H1 (cell line): ENCODE results near the gene SPTAN1. TPM values are rescaled to one million over a fixed set of nuclear protein-coding genes. Genes with fewer than 3 reads are reported as not detected.

Experiments
- CTCF ChIA-PET: fragments of 300-600 bp; sonication (Branson Sonifier 250); formaldehyde crosslinking; loops from one replicate; lab custom pipeline; 2021; ENCODE audit not compliant: partially characterized antibody; lab: Charles Lee
- POLR2A ChIA-PET: fragments of 300-600 bp; sonication (Branson Sonifier 250); formaldehyde crosslinking; loops from one replicate; lab custom pipeline; 2021; ENCODE audit warnings: inconsistent platforms; ENCODE audit not compliant: partially characterized antibody; lab: Charles Lee
- DNase-seq, 2 experiments: peaks; one replicate each; pipeline versions ENCODE4 v3.0.0 to v3.0.0-alpha.2; 2010 to 2022; ENCODE audit warnings: low spot score in 2 of 2, low read depth in 1 of 2, mixed read lengths in 1 of 2
- FAIRE-seq: peaks from 2 replicates; lab custom pipeline; 2011; peaks lifted over from hg19 to GRCh38; lab: Jason Lieb, UNC
- H2AFZ ChIP-seq: 2 replicates; pipeline ENCODE4 v1.8.1; 2012; ENCODE audit warnings: low read length, inconsistent platforms
- H2AK5ac ChIP-seq: 2 replicates; pipeline ENCODE4 v1.6.1; 2013; ENCODE audit warnings: low read depth, low read length
- H2BK120ac ChIP-seq: replicated peaks from 2 replicates; pipeline ENCODE3; 2013; ENCODE audit warnings: low read depth, low read length, inconsistent platforms
- H2BK12ac ChIP-seq: 2 replicates; pipeline ENCODE4 v1.6.1; 2013; ENCODE audit warnings: low read depth, low read length
- H2BK15ac ChIP-seq: 2 replicates; pipeline ENCODE4 v1.6.1; 2013; ENCODE audit warnings: low read length
- H2BK20ac ChIP-seq: 2 replicates; pipeline ENCODE4 v1.6.1; 2013; ENCODE audit warnings: low read length
- H2BK5ac ChIP-seq: 2 replicates; pipeline ENCODE4 v1.6.1; 2013; ENCODE audit warnings: low read depth, low read length
- H3K14ac ChIP-seq: 2 replicates; pipeline ENCODE4 v1.6.1; 2013; ENCODE audit warnings: inconsistent platforms; ENCODE audit not compliant: insufficient read length
- H3K18ac ChIP-seq: 2 replicates; pipeline ENCODE4 v1.6.1; 2013; ENCODE audit warnings: low read length; ENCODE audit errors: extremely low read depth
- H3K23ac ChIP-seq: 2 replicates; pipeline ENCODE4 v1.6.1; 2013; ENCODE audit warnings: inconsistent platforms; ENCODE audit not compliant: insufficient read length
- H3K23me2 ChIP-seq: 2 replicates; pipeline ENCODE4 v1.6.1; 2013; ENCODE audit warnings: low read depth, low read length
- H3K27ac ChIP-seq: 2 replicates; pipeline ENCODE4 v1.6.1; 2011; ENCODE audit warnings: low read depth, low read length, inconsistent platforms
- H3K27me3 ChIP-seq, 4 experiments: replicated peaks in 1 of 4; 1 replicate in 1 of 4; 2 replicates in 3 of 4; pipeline versions ENCODE4 v1.6.1 to v1.8.1; 2011 to 2013; ENCODE audit warnings: low read length in 3 of 4, mild to moderate bottlenecking in 3 of 4, inconsistent platforms in 2 of 4, mixed read lengths in 2 of 4, moderate library complexity in 1 of 4; ENCODE audit not compliant: control insufficient read depth in 3 of 4, insufficient read depth in 3 of 4; ENCODE audit errors: extremely low read depth in 1 of 4
- H3K36me3 ChIP-seq, 4 experiments: 2 replicates each; pipeline versions ENCODE4 v1.6.1 to v1.8.1; 2011 to 2013; ENCODE audit warnings: mild to moderate bottlenecking in 4 of 4, low read length in 3 of 4, moderate library complexity in 2 of 4, control low read depth in 1 of 4, inconsistent platforms in 1 of 4; ENCODE audit not compliant: insufficient read depth in 4 of 4, control insufficient read depth in 2 of 4
- H3K4ac ChIP-seq: replicated peaks from 2 replicates; pipeline ENCODE3; 2013; ENCODE audit warnings: low read length, low read depth, mixed read lengths, inconsistent platforms; ENCODE audit not compliant: insufficient read length
- H3K4me1 ChIP-seq, 4 experiments: replicated peaks in 1 of 4; 1 replicate in 1 of 4; 2 replicates in 3 of 4; pipeline versions ENCODE4 v1.6.1 to v1.8.1; 2011 to 2013; ENCODE audit warnings: low read length in 3 of 4, inconsistent platforms in 2 of 4, mixed read lengths in 1 of 4; ENCODE audit not compliant: insufficient read depth in 4 of 4, control insufficient read depth in 3 of 4
- H3K4me2 ChIP-seq, 2 experiments: 2 replicates each; pipeline versions ENCODE4 v1.6.1 to v1.8.1; 2011 to 2013; ENCODE audit warnings: low read depth in 2 of 2, low read length in 2 of 2, control low read depth in 1 of 2, inconsistent platforms in 1 of 2, mild to moderate bottlenecking in 1 of 2; ENCODE audit not compliant: insufficient read depth in 1 of 2
- H3K4me3 ChIP-seq, 4 experiments: fragments of 200-600, 300-600 bp in 1 of 4; sonication (generic), shearing (Covaris generic), sonication (Bioruptor Twin) in 1 of 4; 2 replicates each; pipeline versions ENCODE4 v1.5.1 to v1.8.1; 2011 to 2016; ENCODE audit warnings: low read length in 4 of 4, low read depth in 3 of 4, control low read depth in 2 of 4, inconsistent platforms in 2 of 4, mild to moderate bottlenecking in 2 of 4, mixed read lengths in 1 of 4, moderate library complexity in 1 of 4; ENCODE audit not compliant: insufficient read depth in 2 of 4; ENCODE audit errors: extremely low read depth in 1 of 4
- H3K56ac ChIP-seq: replicated peaks from 2 replicates; pipeline ENCODE3; 2013; ENCODE audit warnings: low read depth, mild to moderate bottlenecking, mixed read lengths, low read length, inconsistent platforms; ENCODE audit not compliant: insufficient read length
- H3K79me1 ChIP-seq: 2 replicates; pipeline ENCODE4 v1.6.1; 2013; ENCODE audit warnings: low read depth, low read length, control low read depth
- H3K79me2 ChIP-seq, 2 experiments: 2 replicates each; pipeline versions ENCODE4 v1.6.1 to v1.8.1; 2012 to 2013; ENCODE audit warnings: low read length in 2 of 2, mild to moderate bottlenecking in 2 of 2, inconsistent platforms in 1 of 2; ENCODE audit not compliant: insufficient read depth in 2 of 2, control insufficient read depth in 1 of 2
- H3K9ac ChIP-seq, 4 experiments: replicated peaks in 1 of 4; 1 replicate in 1 of 4; 2 replicates in 3 of 4; pipeline versions ENCODE4 v1.6.1 to v1.8.1; 2011 to 2013; ENCODE audit warnings: low read depth in 3 of 4, low read length in 3 of 4, control low read depth in 2 of 4, mild to moderate bottlenecking in 2 of 4, moderate library complexity in 2 of 4, inconsistent platforms in 1 of 4; ENCODE audit errors: extremely low read depth in 1 of 4
- H3K9me3 ChIP-seq, 2 experiments: 2 replicates each; pipeline versions ENCODE4 v1.6.1 to v1.8.1; 2012 to 2013; ENCODE audit warnings: mild to moderate bottlenecking in 2 of 2, moderate library complexity in 2 of 2, control low read depth in 1 of 2, inconsistent platforms in 1 of 2, low read depth in 1 of 2, low read length in 1 of 2, mixed read lengths in 1 of 2; ENCODE audit not compliant: insufficient read depth in 2 of 2
- H4K20me1 ChIP-seq, 2 experiments: replicated peaks in 1 of 2; 2 replicates each; pipeline versions ENCODE3 to v1.8.1; 2011 to 2013; ENCODE audit warnings: inconsistent platforms in 2 of 2, low read length in 2 of 2, mild to moderate bottlenecking in 1 of 2; ENCODE audit not compliant: insufficient read depth in 2 of 2, control insufficient read depth in 1 of 2
- H4K5ac ChIP-seq: 2 replicates; pipeline ENCODE4 v1.6.1; 2013; ENCODE audit warnings: low read length, low read depth, mixed read lengths, inconsistent platforms; ENCODE audit not compliant: insufficient read length
- H4K8ac ChIP-seq: 2 replicates; pipeline ENCODE4 v1.8.0; 2013; ENCODE audit warnings: mild to moderate bottlenecking, moderate library complexity, low read length, inconsistent platforms; ENCODE audit not compliant: insufficient read depth; ENCODE audit errors: extremely low read depth
- H4K91ac ChIP-seq: replicated peaks from 2 replicates; pipeline ENCODE3; 2013; ENCODE audit warnings: low read length, mixed read lengths, inconsistent platforms; ENCODE audit not compliant: insufficient read length
- BCL11A ChIP-seq, 2 experiments: IDR thresholded peaks; one replicate each; pipeline ENCODE4 v1.6.1; 2011; ENCODE audit warnings: low read depth in 2 of 2, low read length in 2 of 2, mild to moderate bottlenecking in 2 of 2
- CHD1 ChIP-seq: IDR thresholded peaks from 2 replicates; pipeline ENCODE4 v1.6.1; 2012; ENCODE audit warnings: low read depth, low read length, improper control_type of control experiment
- EZH2 ChIP-seq: fragments of 200-600 bp; sonication (generic); IDR thresholded peaks from 2 replicates; pipeline ENCODE4 v1.7.1; 2012; ENCODE audit warnings: low read depth, mild to moderate bottlenecking, moderate library complexity, low read length, inconsistent platforms; ENCODE audit not compliant: severe bottlenecking
- KDM1A ChIP-seq: fragments of 200-600, 300-600 bp; sonication (generic); IDR thresholded peaks from 2 replicates; pipeline ENCODE4 v1.7.1; 2016; ENCODE audit warnings: mild to moderate bottlenecking, low read length, borderline replicate concordance
- POLR2A ChIP-seq, 2 experiments: IDR thresholded peaks; 1 replicate in 1 of 2; 2 replicates in 1 of 2; pipeline ENCODE4 v1.6.1; 2011; ENCODE audit warnings: low read depth in 2 of 2, low read length in 2 of 2, mild to moderate bottlenecking in 2 of 2; ENCODE audit errors: control extremely low read depth in 1 of 2
- RAD21 ChIP-seq, 2 experiments: IDR thresholded peaks in 1 of 2; conservative IDR thresholded peaks in 1 of 2; 2 replicates each; pipeline ENCODE4 v1.6.1; 2011; ENCODE audit warnings: low read depth in 2 of 2, low read length in 2 of 2, improper control_type of control experiment in 1 of 2, inconsistent platforms in 1 of 2, mild to moderate bottlenecking in 1 of 2, moderate library complexity in 1 of 2
- SIX5 ChIP-seq: IDR thresholded peaks from 2 replicates; pipeline ENCODE4 v1.6.1; 2011; ENCODE audit warnings: mild to moderate bottlenecking, low read depth, low read length
- SP4 ChIP-seq: IDR thresholded peaks from 2 replicates; pipeline ENCODE4 v1.6.1; 2012; ENCODE audit warnings: low read length, inconsistent platforms
- TAF7 ChIP-seq: optimal IDR thresholded peaks from 2 replicates; pipeline ENCODE3; 2011; ENCODE audit warnings: low read depth, mild to moderate bottlenecking, inconsistent platforms, low read length, moderate library complexity, borderline replicate concordance
- TEAD4 ChIP-seq: IDR thresholded peaks from 2 replicates; pipeline ENCODE4 v1.6.1; 2012; ENCODE audit warnings: low read depth, low read length, inconsistent platforms, mixed read lengths
- ZNF274 ChIP-seq: IDR thresholded peaks from 2 replicates; pipeline ENCODE4 v1.7.0; 2012; ENCODE audit warnings: low read length, borderline replicate concordance; ENCODE audit errors: extremely low read depth
- WGBS, 2 experiments: shearing (Covaris generic) in 1 of 2; methylation state at CpG; one replicate each; pipeline versions ENCODE4 v1.1.6 to v1.1.7; 2013 to 2015; ENCODE audit warnings: low lambda C conversion rate in 2 of 2, mixed read lengths in 2 of 2, inconsistent platforms in 1 of 2, low coverage in 1 of 2, missing lambda C conversion rate in 1 of 2; ENCODE audit not compliant: insufficient replicate concordance in 2 of 2, insufficient coverage in 1 of 2, insufficient read length in 1 of 2; ENCODE audit errors: extremely low coverage in 1 of 2, missing lambda C conversion rate in 1 of 2; 5-methylcytosine and 5-hydroxymethylcytosine counted together
- polyA plus RNA-seq, 7 experiments: library from polyadenylated mRNA; depleted of rRNA in 3 of 7; stranded (reverse) in 5 of 7; unstranded in 2 of 7; fragments of >200 nt in 5 of 7; fragments of 200-250 nt in 2 of 7; gene quantifications; 1 replicate in 5 of 7; 2 replicates in 1 of 7; 4 replicates in 1 of 7; pipeline versions ENCODE4 v1.2.1 to v1.2.3, GENCODE V29; 2011 to 2013; ENCODE audit warnings: missing spikeins in 2 of 7, mixed read lengths in 2 of 7
- total RNA-seq: library from RNA; stranded (reverse); fragmentation: NEBNext Ultra II Directional; extraction: Animal tissue kit (Norgen Biotek cat#: 25700); gene quantifications from 2 replicates; pipeline ENCODE4 v1.2.1, GENCODE V29; 2021
- TF ChIP-seq, protein P1 (sequence below): IDR thresholded peaks from 2 replicates; pipeline ENCODE4 v1.6.1; 2011; ENCODE audit warnings: low read depth, mild to moderate bottlenecking, low read length; ENCODE audit not compliant: insufficient read depth
- TF ChIP-seq, protein P2 (sequence below): IDR thresholded peaks from 2 replicates; pipeline ENCODE4 v1.6.1; 2011; ENCODE audit warnings: low read length, improper control_type of control experiment

The SPTAN1 gene
- total and polyA plus RNA-seq, 2 of the 8 experiments (the other 6 are each of a cell fraction or from before 2014, with no cell fraction given), result 182 to 216 TPM

DNA sequence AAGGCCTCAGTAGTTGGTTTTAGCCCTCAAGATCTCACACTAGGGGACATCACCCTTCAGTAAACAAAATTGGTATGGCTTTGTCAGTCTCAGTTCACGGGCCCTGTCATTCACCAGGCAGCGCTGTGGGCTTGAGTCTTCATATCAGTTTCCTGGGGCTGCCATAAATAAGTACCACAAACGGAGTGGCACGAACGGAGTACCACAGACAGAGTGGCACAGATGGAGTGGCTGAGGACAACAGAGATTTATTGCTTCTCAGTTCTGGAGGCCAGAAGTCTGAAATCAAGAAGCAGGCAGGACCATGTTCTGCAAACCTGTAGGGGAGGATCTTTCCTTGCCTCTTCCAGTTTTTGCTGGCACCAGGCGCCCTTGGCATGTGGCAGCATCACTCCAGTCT, 66.7 kb downstream of the SPTAN1 start:
- H3K4ac ChIP-seq, result no peak overlapping the region
- H3K79me2 ChIP-seq, result no peaks in the 10 kb centered on the region
- no peaks in the 10 kb centered on the region for H3K4me1 ChIP-seq
- no peak overlapping the region for H4K91ac ChIP-seq
- no peak for DNase-seq
- H2AFZ ChIP-seq, result no peak overlapping the region
- FAIRE-seq, result no peak
- H3K56ac ChIP-seq, result no peak overlapping the region
- H2BK20ac ChIP-seq, result no peak overlapping the region
- H3K27me3 ChIP-seq, result no peaks in the 10 kb centered on the region
- CTCF ChIA-PET, result no interaction called here
- H3K4me2 ChIP-seq, result no peak overlapping the region
- H3K23ac ChIP-seq, result no peak overlapping the region
- H3K27ac ChIP-seq, result no peak overlapping the region
- H2BK120ac ChIP-seq, result no peak overlapping the region
- H2BK5ac ChIP-seq, result no peak overlapping the region
- 94% methylated on average over 6 of the region's 6 CpGs; no CpG with 5 or more reads in 1 of the 2 experiments for WGBS, 2 experiments
- no peak overlapping the region for H3K9ac ChIP-seq
- H3K23me2 ChIP-seq, result no peaks in the 10 kb centered on the region
- H4K5ac ChIP-seq, result no peak overlapping the region
- H3K14ac ChIP-seq, result no peak overlapping the region
- H2BK15ac ChIP-seq, result no peak overlapping the region
- no peak overlapping the region for H3K4me3 ChIP-seq
- H3K18ac ChIP-seq, result no peak overlapping the region
- no peak overlapping the region for H4K8ac ChIP-seq
- no peaks in the 10 kb centered on the region for H3K9me3 ChIP-seq
- peaks cover 2 to 5% of the 10 kb centered on the region in 2 experiments for H4K20me1 ChIP-seq
- POLR2A ChIA-PET, result interaction anchor here (1.1 kb wide), 1 partner anchor 72 kb away, joined by 3 read pairs; no protein-coding TSS in a partner anchor
- H3K36me3 ChIP-seq, result peaks cover 38 to 69% (median 57%) of the 10 kb centered on the region in 4 experiments
- H2BK12ac ChIP-seq, result no peak overlapping the region
- H3K79me1 ChIP-seq, result no peaks in the 10 kb centered on the region
- H2AK5ac ChIP-seq, result no peak overlapping the region
- no peak for TF ChIP-seq BCL11A (IDR thresholded peaks at IDR 0.05; ENCODE audit: low read depth in 2 of 2, low read length in 2 of 2)
- no peak for TF ChIP-seq POLR2A (IDR thresholded peaks at IDR 0.05; ENCODE audit: control extremely low read depth in 1 of 2, low read depth in 2 of 2, low read length in 2 of 2)
- TF ChIP-seq, protein P1, sequence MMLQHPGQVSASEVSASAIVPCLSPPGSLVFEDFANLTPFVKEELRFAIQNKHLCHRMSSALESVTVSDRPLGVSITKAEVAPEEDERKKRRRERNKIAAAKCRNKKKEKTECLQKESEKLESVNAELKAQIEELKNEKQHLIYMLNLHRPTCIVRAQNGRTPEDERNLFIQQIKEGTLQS, result no peak
- TF ChIP-seq SIX5, result no peak
- no peak for TF ChIP-seq ZNF274
- no peak for TF ChIP-seq TEAD4
- TF ChIP-seq KDM1A, result no peak
- TF ChIP-seq, protein P2, sequence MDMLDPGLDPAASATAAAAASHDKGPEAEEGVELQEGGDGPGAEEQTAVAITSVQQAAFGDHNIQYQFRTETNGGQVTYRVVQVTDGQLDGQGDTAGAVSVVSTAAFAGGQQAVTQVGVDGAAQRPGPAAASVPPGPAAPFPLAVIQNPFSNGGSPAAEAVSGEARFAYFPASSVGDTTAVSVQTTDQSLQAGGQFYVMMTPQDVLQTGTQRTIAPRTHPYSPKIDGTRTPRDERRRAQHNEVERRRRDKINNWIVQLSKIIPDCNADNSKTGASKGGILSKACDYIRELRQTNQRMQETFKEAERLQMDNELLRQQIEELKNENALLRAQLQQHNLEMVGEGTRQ, result no peak
- TF ChIP-seq SP4, result no peak
- TF ChIP-seq RAD21 (IDR thresholded peaks at IDR 0.05 in 1 of 2, conservative IDR thresholded peaks at IDR 0.05 in 1 of 2; ENCODE audit: low read depth in 2 of 2, low read length in 2 of 2), result no peak
- no peak for TF ChIP-seq EZH2
- TF ChIP-seq CHD1, result no peak
- no peak for TF ChIP-seq TAF7
